ENCODE data around the gene VAV1.

DNA sequence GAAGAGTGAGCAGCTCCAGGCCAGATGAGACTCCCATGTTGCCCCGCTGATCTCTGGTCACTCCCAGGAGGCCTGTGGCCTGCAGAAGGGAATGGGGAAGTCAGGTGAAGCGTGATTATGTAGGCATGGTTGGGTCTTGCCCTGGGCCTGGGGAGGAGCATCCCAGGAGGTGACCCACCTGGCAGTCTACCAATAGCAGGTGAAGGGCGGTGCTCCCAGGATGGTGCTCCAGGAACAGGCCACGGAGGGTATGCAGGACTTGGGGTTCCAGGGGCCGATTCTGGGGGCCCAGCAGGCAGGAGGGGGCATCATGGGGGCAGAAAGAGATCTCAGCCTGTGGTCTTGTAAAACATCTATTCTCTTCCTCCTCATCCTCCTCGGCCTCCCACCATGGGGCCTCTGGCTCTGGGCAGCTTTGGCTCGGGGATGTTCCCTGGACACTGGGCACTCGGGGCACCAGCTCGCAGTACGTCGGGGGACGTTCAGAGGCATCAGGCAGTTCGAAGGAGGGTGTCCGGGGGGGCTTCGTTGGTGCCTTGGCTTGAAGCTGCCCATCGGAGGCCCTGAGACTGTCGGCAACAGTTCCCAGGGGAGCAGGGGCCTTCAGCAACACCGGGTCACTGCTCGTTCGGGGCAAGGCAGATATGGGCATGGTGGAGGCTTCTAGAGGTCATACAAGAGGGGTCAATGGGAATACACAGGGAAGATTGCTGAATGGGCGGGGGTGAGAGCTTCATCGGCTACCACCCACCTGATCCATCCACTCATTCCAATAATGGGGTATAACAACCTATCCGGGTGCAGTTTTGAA lies 17.6 kb upstream of the VAV1 start:
- TF ChIP-seq CTCF (IDR thresholded peaks at IDR 0.05; ENCODE audit: poor library complexity, severe bottlenecking) (no peak), EZH2 (IDR thresholded peaks at IDR 0.05; ENCODE audit: borderline replicate concordance, insufficient read depth, low read length, poor library complexity, severe bottlenecking) (no peak), EP300 (conservative IDR thresholded peaks at IDR 0.05; ENCODE audit: poor library complexity, severe bottlenecking) (no peak)
